Measurements from ENCODE around the gene MED12L.

DNA sequence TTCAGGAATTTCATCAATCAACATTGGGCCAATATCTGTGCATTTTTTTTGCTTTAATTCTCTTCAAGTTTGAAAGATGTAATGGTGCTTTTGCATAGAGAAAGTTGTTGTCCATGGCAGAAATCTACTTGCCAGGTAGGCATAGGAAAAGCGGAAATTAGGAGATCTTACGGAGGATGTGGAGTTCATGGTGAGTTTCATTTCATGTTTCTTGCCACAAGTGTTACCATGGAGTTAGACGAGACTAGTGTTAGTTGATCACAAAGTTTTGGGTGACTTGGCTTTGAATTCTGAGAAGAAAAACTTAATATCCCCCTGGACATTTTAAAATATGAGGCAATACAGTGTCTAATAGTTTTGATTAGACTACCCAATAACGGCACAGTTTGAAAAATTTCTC is 244.9 kb downstream of the MED12L start:
- TF ChIP-seq, protein P1, sequence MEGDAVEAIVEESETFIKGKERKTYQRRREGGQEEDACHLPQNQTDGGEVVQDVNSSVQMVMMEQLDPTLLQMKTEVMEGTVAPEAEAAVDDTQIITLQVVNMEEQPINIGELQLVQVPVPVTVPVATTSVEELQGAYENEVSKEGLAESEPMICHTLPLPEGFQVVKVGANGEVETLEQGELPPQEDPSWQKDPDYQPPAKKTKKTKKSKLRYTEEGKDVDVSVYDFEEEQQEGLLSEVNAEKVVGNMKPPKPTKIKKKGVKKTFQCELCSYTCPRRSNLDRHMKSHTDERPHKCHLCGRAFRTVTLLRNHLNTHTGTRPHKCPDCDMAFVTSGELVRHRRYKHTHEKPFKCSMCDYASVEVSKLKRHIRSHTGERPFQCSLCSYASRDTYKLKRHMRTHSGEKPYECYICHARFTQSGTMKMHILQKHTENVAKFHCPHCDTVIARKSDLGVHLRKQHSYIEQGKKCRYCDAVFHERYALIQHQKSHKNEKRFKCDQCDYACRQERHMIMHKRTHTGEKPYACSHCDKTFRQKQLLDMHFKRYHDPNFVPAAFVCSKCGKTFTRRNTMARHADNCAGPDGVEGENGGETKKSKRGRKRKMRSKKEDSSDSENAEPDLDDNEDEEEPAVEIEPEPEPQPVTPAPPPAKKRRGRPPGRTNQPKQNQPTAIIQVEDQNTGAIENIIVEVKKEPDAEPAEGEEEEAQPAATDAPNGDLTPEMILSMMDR (IDR thresholded peaks at IDR 0.05): no peak
- TF ChIP-seq POLR2A (IDR thresholded peaks at IDR 0.05) (no peak), EP300 (IDR thresholded peaks at IDR 0.05) (no peak), POLR2AphosphoS5 (IDR thresholded peaks at IDR 0.05) (no peak)

Data from upper lobe of left lung (tissue), 4 donors.